ES-I3 (cell line): Measurements from ENCODE around the gene MAPT.

Source experiments
- H3K36me3 ChIP-seq: 2 replicates; pipeline ENCODE4 v1.6.1; 2013; ENCODE audit warnings: mild to moderate bottlenecking, low read length, control low read depth, moderate library complexity; ENCODE audit not compliant: insufficient read depth
- H3K4me1 ChIP-seq: 2 replicates; pipeline ENCODE4 v1.6.1; 2013; ENCODE audit warnings: mild to moderate bottlenecking, control low read depth, low read length; ENCODE audit not compliant: insufficient read depth
- H3K9ac ChIP-seq: 2 replicates; pipeline ENCODE4 v1.6.1; 2013; ENCODE audit warnings: low read depth, mild to moderate bottlenecking, low read length, moderate library complexity
- H3K9me3 ChIP-seq: 2 replicates; pipeline ENCODE4 v1.6.1; 2013; ENCODE audit warnings: mild to moderate bottlenecking, low read length, moderate library complexity; ENCODE audit not compliant: control insufficient read depth, insufficient read depth

The MAPT gene

DNA sequence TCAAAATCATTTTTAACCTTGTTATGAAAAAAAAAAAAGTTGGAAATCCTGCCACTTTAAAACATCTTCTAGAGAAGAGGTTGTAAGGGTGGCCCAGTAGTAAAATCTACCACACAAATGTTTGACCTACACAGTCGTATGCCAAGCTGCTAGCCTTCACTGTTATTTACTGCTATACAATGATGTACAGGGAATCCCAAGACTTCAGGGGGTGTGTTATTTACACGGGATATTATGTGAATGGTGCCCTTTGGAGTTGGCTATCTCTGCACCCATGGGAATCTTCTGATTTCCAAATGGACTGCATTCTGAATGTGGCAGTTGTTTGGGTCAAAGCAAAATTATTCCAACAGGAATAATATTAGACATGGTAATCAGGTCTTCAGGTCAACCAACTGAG is 150.6 kb downstream of the MAPT start:
- peaks cover 4% of the 10 kb centered on the region; the same call in 1 of the 2 replicates for H3K4me1 ChIP-seq
- H3K9ac ChIP-seq, result no peak overlapping the region
- peaks cover 25% of the 10 kb centered on the region for H3K36me3 ChIP-seq
- no peaks in the 10 kb centered on the region for H3K9me3 ChIP-seq

DNA sequence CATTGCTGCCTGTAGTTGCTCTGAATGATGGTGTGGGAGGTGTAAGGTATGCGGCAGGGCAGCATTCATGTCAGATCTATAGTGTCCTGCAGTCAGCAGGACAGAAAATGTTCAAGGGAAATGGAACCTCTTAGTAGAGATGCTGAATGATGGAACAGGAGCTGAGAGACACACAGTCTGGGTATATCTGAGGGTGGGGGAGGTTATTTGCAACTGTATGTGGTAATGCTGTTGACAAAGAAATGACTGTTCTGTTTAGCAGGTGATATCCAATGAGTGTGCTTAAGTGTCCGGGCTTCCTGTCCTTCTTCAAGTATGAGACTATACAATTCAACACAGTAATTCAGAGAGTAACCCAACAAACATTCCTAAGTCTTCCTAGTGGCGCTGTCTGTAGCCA is 151.3 kb downstream of the MAPT start:
- Histone ChIP-seq H3K36me3 (peaks cover 27% of the 10 kb centered on the region), H3K9me3 (no peaks in the 10 kb centered on the region), H3K9ac (no peak overlapping the region), H3K4me1 (peaks cover 4% of the 10 kb centered on the region; the same call in 1 of the 2 replicates)

DNA sequence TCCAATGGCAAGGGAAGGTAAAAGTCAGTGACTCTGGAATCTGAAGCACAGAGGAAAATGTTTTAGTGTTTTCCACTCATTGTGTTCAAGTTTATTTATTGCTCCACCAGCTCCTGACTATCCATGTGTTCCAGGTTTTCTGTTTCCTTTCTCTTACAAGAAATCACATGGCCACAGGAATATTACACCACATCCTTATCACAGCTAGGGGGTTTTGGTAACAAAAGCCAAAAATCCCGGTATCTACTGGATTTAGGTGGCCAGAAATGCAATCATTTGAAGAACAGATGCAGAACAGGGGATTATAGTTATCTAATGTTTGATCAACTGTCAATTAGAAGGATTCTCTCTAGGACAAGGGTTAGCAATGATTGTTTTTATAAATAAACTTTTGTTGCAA is 152.6 kb downstream of the MAPT start:
- H3K36me3 ChIP-seq, result peaks cover 27% of the 10 kb centered on the region
- no peaks in the 10 kb centered on the region for H3K9me3 ChIP-seq
- H3K4me1 ChIP-seq, result peaks cover 4% of the 10 kb centered on the region; the same call in 1 of the 2 replicates
- H3K9ac ChIP-seq, result no peak overlapping the region

- Histone ChIP-seq H3K9me3 (no peaks in the 10 kb centered on the region), H3K4me1 (peaks cover 4% of the 10 kb centered on the region; the same call in 1 of the 2 replicates), H3K36me3 (peaks cover 23% of the 10 kb centered on the region), H3K9ac (no peak overlapping the region)
Measured at GRCh38 chr17:46047398-46047797, 153.0 kb downstream of the MAPT start.

GRCh38 chr17:46047856-46048255 is 153.5 kb downstream of the MAPT start:
- H3K36me3 ChIP-seq, result peaks cover 19% of the 10 kb centered on the region

DNA sequence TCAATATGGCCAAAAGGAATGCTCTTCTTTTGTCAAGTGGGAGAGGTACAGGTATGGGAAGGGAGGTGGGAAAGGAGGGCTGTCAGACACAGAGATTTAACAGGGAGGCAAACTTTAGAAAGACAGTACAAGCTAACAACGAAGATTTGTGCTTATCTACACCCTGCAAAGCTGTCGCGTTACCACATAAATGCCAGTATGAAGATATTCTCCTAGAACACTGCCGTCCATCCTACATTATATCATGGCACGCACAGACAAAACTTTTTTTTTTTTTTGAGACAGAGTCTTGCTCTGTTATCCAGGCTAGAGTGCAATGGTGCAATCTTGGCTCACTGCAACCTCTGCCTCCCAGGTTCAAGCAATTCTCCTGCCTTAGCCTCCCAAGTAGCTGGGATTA is 155.3 kb downstream of the MAPT start:
- Histone ChIP-seq H3K4me1 (no peaks in the 10 kb centered on the region), H3K9ac (no peak overlapping the region), H3K36me3 (peaks cover 11% of the 10 kb centered on the region), H3K9me3 (no peaks in the 10 kb centered on the region)

More at GRCh38 chr17:46047856-46048255, 153.5 kb downstream of the MAPT start:
- Histone ChIP-seq H3K4me1 (peaks cover 4% of the 10 kb centered on the region; the same call in 1 of the 2 replicates), H3K9ac (no peak overlapping the region), H3K9me3 (no peaks in the 10 kb centered on the region)

DNA sequence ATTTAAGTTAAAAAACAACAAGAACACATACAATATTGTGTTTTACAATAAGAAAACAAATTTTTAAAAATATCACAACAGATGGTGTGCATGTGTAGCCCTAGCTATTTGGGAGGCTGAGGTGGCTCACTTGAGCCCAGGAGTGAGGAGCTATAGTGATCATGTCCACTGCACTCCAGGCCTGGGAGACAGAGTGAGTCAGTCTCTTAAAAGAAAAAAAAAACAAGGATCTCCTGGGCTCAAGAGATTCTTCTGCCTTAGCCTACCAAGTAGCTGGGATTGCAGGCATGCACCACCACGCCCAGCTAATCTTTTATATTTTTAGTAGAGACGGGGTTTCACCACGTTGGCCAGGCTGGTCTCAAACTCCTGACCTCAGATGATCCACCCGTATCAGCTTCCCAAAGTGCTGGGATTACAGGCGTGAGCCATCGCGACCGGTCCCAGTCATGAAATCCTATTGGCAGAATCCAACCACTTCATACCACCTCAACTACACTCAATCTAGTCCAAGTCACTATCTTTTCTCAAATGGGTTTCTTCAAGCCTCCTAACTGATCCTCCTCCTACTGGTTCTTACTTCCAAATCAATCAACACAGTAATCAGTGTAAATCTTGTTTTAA is 159.7 kb downstream of the MAPT start:
- Histone ChIP-seq H3K4me1 (peaks cover 21% of the 10 kb centered on the region), H3K9ac (no peak overlapping the region), H3K36me3 (peaks cover 11% of the 10 kb centered on the region), H3K9me3 (no peaks in the 10 kb centered on the region)

GRCh38 chr17:46056800-46057304 is 162.5 kb downstream of the MAPT start:
- Histone ChIP-seq H3K9ac (no peak overlapping the region), H3K36me3 (no peaks in the 10 kb centered on the region), H3K4me1 (peaks cover 21% of the 10 kb centered on the region), H3K9me3 (no peaks in the 10 kb centered on the region)

GRCh38 chr17:46057366-46057765 is 163.0 kb downstream of the MAPT start:
- no peaks in the 10 kb centered on the region for H3K36me3 ChIP-seq
- no peak overlapping the region for H3K9ac ChIP-seq
- peaks cover 21% of the 10 kb centered on the region for H3K4me1 ChIP-seq
- no peaks in the 10 kb centered on the region for H3K9me3 ChIP-seq

DNA sequence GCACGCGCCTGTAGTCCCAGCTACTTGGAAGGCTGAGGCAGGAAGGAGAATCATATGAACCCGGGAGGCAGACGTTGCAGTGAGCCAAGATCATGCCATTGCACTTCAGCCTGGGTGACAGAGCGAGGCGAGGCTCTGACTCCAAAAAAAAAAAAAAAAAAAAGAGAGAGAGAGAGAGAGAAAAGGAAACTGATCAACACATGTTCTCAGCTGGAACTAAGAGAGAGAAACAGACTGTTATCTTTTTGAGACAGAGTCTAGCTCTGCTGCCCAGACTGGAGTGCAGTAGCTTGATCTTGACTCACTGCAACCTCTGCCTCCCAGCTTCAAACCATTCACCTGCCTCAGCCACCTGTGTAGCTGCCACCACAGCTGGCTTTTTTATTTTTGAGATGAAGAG is 165.1 kb downstream of the MAPT start:
- Histone ChIP-seq H3K4me1 (peaks cover 21% of the 10 kb centered on the region), H3K9me3 (no peaks in the 10 kb centered on the region), H3K36me3 (peaks cover 5% of the 10 kb centered on the region; the same call in 1 of the 2 replicates), H3K9ac (no peak overlapping the region)

DNA sequence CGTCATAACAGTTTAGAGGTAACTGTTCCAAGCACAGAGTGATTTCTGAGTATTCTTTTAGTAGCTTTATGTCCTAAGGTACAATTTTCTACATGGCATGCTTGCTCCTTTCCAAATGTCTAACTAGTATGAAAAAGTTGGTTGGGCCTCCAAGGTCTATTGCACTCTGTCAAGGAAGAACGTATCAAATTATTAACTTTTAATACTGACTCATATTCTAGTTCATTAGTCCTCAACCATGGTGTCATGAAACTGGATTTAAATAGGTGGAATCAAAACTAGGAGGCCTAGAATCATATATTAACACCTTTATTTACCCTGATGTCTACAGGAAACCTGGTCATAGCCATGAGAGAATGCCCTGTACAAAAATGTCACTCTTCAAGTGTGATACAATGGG is 166.1 kb downstream of the MAPT start:
- no peak overlapping the region for H3K9ac ChIP-seq
- peaks cover 5% of the 10 kb centered on the region; the same call in 1 of the 2 replicates for H3K36me3 ChIP-seq
- H3K4me1 ChIP-seq, result peaks cover 21% of the 10 kb centered on the region
- no peaks in the 10 kb centered on the region for H3K9me3 ChIP-seq

- Histone ChIP-seq H3K4me1 (peaks cover 21% of the 10 kb centered on the region), H3K36me3 (peaks cover 12% of the 10 kb centered on the region), H3K9ac (no peak overlapping the region), H3K9me3 (no peaks in the 10 kb centered on the region)
Measured at GRCh38 chr17:46061435-46061834, 167.1 kb downstream of the MAPT start.

- Histone ChIP-seq H3K4me1 (peaks cover 6% of the 10 kb centered on the region), H3K36me3 (peaks cover 17% of the 10 kb centered on the region)
Measured at GRCh38 chr17:46063241-46063640, 168.9 kb downstream of the MAPT start.

DNA sequence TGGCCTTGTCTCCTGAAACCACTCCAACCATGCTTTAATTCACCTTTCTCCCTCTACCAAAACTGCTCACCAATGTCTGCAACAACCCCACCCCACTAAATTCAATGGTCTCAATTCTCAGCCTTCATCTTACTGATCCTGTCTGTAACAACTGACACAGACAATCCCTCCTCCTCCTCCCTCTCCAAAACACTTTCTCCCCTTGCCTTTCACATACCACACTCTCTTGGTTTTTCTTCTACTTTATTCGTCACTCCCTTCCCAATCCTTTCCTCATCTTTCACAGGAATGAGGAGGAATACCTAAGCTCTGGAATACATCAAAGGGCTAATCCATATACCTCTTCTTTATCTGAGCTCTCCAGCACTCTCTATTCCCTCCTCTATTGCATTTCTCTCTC is 170.1 kb downstream of the MAPT start:
- Histone ChIP-seq H3K9me3 (no peaks in the 10 kb centered on the region), H3K36me3 (peaks cover 17% of the 10 kb centered on the region), H3K4me1 (no peaks in the 10 kb centered on the region), H3K9ac (no peak overlapping the region)

More at GRCh38 chr17:46063241-46063640, 168.9 kb downstream of the MAPT start:
- no peak overlapping the region for H3K9ac ChIP-seq
- H3K9me3 ChIP-seq, result no peaks in the 10 kb centered on the region

GRCh38 chr17:46071796-46072195 is 177.4 kb downstream of the MAPT start:
- no peaks in the 10 kb centered on the region for H3K9me3 ChIP-seq

More at GRCh38 chr17:46071796-46072195, 177.4 kb downstream of the MAPT start:
- Histone ChIP-seq H3K36me3 (peaks cover under 1% of the 10 kb centered on the region; the same call in 1 of the 2 replicates), H3K4me1 (peaks cover 33% of the 10 kb centered on the region), H3K9ac (no peak overlapping the region)
